ENCODE data around the gene ANKRD13B. TPM values are rescaled to one million over a fixed set of nuclear protein-coding genes. Genes with fewer than 3 reads are reported as not detected.
A peak's percentile ranks its signal among the peaks of the same experiment; 100 is the strongest.

The ANKRD13B gene
- total RNA-seq, 1 experiment from 2014 or later: 45.5 TPM

DNA sequence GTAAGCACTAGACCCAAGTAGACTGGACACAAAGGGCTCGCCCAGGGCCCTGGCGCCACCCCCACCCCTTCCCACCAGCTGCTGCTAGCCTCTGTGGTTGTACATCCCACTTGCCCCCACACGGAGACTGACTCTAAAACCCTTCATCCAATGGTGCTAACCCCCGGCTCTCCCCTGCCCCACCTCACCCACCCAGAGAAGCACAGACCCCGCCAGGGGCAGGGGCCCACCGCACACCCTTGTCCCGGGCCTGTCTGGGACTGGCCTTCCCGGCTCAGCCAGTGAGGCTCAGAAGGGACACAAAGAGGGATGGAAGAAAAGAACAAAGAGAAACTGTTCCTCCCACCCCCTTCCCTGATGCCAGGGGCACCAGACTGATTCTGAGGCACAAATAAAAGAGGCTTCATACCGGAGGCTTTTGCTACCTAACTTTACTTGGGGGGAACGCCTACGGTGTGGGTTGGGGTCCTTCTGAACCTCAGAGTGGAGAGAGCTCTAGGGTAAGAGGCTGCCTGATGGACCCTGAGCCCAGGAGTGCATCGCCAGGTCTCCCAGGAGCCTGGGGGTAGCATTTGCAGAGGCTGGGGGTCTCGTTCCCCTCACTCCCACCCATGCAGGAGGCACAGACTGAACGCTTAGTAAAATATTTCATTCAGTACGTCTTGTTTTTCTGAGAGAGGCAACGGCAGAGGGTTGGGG lies 21.6 kb downstream of the ANKRD13B start:
- TF ChIP-seq, protein P1, sequence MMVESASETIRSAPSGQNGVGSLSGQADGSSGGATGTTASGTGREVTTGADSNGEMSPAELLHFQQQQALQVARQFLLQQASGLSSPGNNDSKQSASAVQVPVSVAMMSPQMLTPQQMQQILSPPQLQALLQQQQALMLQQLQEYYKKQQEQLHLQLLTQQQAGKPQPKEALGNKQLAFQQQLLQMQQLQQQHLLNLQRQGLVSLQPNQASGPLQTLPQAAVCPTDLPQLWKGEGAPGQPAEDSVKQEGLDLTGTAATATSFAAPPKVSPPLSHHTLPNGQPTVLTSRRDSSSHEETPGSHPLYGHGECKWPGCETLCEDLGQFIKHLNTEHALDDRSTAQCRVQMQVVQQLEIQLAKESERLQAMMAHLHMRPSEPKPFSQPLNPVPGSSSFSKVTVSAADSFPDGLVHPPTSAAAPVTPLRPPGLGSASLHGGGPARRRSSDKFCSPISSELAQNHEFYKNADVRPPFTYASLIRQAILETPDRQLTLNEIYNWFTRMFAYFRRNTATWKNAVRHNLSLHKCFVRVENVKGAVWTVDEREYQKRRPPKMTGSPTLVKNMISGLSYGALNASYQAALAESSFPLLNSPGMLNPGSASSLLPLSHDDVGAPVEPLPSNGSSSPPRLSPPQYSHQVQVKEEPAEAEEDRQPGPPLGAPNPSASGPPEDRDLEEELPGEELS (CRISPR knock-in tag; IDR thresholded peaks at IDR 0.05): no peak
- TF ChIP-seq ATF1 (CRISPR knock-in tag; IDR thresholded peaks at IDR 0.05) (no peak), TP53 (CRISPR knock-in tag; IDR thresholded peaks at IDR 0.05) (no peak)
- TF ChIP-seq, protein P2, sequence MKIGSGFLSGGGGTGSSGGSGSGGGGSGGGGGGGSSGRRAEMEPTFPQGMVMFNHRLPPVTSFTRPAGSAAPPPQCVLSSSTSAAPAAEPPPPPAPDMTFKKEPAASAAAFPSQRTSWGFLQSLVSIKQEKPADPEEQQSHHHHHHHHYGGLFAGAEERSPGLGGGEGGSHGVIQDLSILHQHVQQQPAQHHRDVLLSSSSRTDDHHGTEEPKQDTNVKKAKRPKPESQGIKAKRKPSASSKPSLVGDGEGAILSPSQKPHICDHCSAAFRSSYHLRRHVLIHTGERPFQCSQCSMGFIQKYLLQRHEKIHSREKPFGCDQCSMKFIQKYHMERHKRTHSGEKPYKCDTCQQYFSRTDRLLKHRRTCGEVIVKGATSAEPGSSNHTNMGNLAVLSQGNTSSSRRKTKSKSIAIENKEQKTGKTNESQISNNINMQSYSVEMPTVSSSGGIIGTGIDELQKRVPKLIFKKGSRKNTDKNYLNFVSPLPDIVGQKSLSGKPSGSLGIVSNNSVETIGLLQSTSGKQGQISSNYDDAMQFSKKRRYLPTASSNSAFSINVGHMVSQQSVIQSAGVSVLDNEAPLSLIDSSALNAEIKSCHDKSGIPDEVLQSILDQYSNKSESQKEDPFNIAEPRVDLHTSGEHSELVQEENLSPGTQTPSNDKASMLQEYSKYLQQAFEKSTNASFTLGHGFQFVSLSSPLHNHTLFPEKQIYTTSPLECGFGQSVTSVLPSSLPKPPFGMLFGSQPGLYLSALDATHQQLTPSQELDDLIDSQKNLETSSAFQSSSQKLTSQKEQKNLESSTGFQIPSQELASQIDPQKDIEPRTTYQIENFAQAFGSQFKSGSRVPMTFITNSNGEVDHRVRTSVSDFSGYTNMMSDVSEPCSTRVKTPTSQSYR (CRISPR knock-in tag; IDR thresholded peaks at IDR 0.05): no peak
- TF ChIP-seq, protein P3, sequence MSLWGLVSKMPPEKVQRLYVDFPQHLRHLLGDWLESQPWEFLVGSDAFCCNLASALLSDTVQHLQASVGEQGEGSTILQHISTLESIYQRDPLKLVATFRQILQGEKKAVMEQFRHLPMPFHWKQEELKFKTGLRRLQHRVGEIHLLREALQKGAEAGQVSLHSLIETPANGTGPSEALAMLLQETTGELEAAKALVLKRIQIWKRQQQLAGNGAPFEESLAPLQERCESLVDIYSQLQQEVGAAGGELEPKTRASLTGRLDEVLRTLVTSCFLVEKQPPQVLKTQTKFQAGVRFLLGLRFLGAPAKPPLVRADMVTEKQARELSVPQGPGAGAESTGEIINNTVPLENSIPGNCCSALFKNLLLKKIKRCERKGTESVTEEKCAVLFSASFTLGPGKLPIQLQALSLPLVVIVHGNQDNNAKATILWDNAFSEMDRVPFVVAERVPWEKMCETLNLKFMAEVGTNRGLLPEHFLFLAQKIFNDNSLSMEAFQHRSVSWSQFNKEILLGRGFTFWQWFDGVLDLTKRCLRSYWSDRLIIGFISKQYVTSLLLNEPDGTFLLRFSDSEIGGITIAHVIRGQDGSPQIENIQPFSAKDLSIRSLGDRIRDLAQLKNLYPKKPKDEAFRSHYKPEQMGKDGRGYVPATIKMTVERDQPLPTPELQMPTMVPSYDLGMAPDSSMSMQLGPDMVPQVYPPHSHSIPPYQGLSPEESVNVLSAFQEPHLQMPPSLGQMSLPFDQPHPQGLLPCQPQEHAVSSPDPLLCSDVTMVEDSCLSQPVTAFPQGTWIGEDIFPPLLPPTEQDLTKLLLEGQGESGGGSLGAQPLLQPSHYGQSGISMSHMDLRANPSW (CRISPR knock-in tag; conservative IDR thresholded peaks at IDR 0.05; ENCODE audit: low read depth): no peak
- TF ChIP-seq, protein P4, sequence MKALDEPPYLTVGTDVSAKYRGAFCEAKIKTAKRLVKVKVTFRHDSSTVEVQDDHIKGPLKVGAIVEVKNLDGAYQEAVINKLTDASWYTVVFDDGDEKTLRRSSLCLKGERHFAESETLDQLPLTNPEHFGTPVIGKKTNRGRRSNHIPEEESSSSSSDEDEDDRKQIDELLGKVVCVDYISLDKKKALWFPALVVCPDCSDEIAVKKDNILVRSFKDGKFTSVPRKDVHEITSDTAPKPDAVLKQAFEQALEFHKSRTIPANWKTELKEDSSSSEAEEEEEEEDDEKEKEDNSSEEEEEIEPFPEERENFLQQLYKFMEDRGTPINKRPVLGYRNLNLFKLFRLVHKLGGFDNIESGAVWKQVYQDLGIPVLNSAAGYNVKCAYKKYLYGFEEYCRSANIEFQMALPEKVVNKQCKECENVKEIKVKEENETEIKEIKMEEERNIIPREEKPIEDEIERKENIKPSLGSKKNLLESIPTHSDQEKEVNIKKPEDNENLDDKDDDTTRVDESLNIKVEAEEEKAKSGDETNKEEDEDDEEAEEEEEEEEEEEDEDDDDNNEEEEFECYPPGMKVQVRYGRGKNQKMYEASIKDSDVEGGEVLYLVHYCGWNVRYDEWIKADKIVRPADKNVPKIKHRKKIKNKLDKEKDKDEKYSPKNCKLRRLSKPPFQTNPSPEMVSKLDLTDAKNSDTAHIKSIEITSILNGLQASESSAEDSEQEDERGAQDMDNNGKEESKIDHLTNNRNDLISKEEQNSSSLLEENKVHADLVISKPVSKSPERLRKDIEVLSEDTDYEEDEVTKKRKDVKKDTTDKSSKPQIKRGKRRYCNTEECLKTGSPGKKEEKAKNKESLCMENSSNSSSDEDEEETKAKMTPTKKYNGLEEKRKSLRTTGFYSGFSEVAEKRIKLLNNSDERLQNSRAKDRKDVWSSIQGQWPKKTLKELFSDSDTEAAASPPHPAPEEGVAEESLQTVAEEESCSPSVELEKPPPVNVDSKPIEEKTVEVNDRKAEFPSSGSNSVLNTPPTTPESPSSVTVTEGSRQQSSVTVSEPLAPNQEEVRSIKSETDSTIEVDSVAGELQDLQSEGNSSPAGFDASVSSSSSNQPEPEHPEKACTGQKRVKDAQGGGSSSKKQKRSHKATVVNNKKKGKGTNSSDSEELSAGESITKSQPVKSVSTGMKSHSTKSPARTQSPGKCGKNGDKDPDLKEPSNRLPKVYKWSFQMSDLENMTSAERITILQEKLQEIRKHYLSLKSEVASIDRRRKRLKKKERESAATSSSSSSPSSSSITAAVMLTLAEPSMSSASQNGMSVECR (CRISPR knock-in tag; IDR thresholded peaks at IDR 0.05; ENCODE audit: borderline replicate concordance): no peak
- ATAC-seq: no peak
- H3K4me1 Mint-ChIP-seq: peaks cover 30% of the 10 kb centered on the region
- peak overlapping the region; percentile 80 for H3K4me3 Mint-ChIP-seq
- H3K27me3 Mint-ChIP-seq (ENCODE audit: low read depth): peaks cover 62% of the 10 kb centered on the region
- H3K27ac Mint-ChIP-seq: no peak overlapping the region
- POLR2A ChIA-PET: interaction anchor here (1.3 kb wide), 1 partner anchor 23 kb away, joined by 3 read pairs; no protein-coding TSS in a partner anchor
- no peak for DNase-seq (ENCODE audit: low spot score)
- H3K36me3 Mint-ChIP-seq: peaks cover 4% of the 10 kb centered on the region; the same call in 1 of the 2 replicates
- CTCF ChIA-PET: interaction anchor here (0.9 to 9.2 kb wide), 18 partner anchors 8 to 435 kb away, joined by 3 to 272 read pairs (median 9); partner anchors contain the start of genes ABHD15, ANKRD13B, CORO6 and MYO18A
- no peaks in the 10 kb centered on the region for H3K9me3 Mint-ChIP-seq

DNA sequence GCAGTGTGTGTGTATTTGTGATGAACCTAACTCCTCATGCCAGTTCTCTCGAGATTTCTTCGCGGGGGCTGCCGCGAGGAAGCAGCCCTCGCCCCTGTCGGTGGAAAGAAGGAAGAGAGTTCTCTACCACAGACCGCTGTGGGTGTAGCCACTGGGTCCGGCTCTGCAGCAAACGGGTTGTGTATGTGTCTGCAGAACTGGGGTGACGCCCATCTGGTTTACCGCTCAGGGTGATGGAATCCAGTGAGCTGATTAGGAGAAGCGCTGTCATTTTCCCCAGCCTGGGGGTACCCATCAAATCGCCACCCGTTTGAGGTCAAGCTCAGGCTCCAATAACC lies 22.1 kb downstream of the ANKRD13B start:
- ChIA-PET POLR2A (interaction anchor here (0.6 to 1.3 kb wide), 4 partner anchors 21 to 924 kb away, joined by 3 to 5 read pairs (median 4); no protein-coding TSS in a partner anchor), CTCF (interaction anchor here (0.6 to 9.2 kb wide), 16 partner anchors 9 to 469 kb away, joined by 3 to 272 read pairs (median 7); partner anchors contain the start of genes ABHD15, ANKRD13B, MYO18A and TP53I13)
- H3K4me1 Mint-ChIP-seq: peaks cover 35% of the 10 kb centered on the region
- no peak overlapping the region for H3K27ac Mint-ChIP-seq
- H3K27me3 Mint-ChIP-seq (ENCODE audit: low read depth): peaks cover 66% of the 10 kb centered on the region
- peak overlapping the region; percentile 80 for H3K4me3 Mint-ChIP-seq
- no peak for DNase-seq (ENCODE audit: low spot score)
- no peak for ATAC-seq
- no peaks in the 10 kb centered on the region for H3K9me3 Mint-ChIP-seq
- peaks cover 4% of the 10 kb centered on the region; the same call in 1 of the 2 replicates for H3K36me3 Mint-ChIP-seq
- TF ChIP-seq ZNF138 (CRISPR knock-in tag; conservative IDR thresholded peaks at IDR 0.05) (no peak), NFYB (CRISPR knock-in tag; conservative IDR thresholded peaks at IDR 0.05; ENCODE audit: low read depth) (no peak), ZNF423 (CRISPR knock-in tag; IDR thresholded peaks at IDR 0.05) (no peak), GTF2I (CRISPR knock-in tag; conservative IDR thresholded peaks at IDR 0.05) (no peak), MYBL2 (CRISPR knock-in tag; IDR thresholded peaks at IDR 0.05) (no peak)
- TF ChIP-seq, protein P5, sequence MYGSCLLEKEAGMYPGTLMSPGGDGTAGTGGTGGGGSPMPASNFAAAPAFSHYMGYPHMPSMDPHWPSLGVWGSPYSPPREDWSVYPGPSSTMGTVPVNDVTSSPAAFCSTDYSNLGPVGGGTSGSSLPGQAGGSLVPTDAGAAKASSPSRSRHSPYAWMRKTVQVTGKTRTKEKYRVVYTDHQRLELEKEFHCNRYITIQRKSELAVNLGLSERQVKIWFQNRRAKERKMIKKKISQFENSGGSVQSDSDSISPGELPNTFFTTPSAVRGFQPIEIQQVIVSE (CRISPR knock-in tag; IDR thresholded peaks at IDR 0.05; ENCODE audit: borderline replicate concordance): no peak
- TF ChIP-seq, protein P6, sequence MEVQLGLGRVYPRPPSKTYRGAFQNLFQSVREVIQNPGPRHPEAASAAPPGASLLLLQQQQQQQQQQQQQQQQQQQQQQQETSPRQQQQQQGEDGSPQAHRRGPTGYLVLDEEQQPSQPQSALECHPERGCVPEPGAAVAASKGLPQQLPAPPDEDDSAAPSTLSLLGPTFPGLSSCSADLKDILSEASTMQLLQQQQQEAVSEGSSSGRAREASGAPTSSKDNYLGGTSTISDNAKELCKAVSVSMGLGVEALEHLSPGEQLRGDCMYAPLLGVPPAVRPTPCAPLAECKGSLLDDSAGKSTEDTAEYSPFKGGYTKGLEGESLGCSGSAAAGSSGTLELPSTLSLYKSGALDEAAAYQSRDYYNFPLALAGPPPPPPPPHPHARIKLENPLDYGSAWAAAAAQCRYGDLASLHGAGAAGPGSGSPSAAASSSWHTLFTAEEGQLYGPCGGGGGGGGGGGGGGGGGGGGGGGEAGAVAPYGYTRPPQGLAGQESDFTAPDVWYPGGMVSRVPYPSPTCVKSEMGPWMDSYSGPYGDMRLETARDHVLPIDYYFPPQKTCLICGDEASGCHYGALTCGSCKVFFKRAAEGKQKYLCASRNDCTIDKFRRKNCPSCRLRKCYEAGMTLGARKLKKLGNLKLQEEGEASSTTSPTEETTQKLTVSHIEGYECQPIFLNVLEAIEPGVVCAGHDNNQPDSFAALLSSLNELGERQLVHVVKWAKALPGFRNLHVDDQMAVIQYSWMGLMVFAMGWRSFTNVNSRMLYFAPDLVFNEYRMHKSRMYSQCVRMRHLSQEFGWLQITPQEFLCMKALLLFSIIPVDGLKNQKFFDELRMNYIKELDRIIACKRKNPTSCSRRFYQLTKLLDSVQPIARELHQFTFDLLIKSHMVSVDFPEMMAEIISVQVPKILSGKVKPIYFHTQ (CRISPR knock-in tag; IDR thresholded peaks at IDR 0.05): no peak
- TF ChIP-seq, protein P7, sequence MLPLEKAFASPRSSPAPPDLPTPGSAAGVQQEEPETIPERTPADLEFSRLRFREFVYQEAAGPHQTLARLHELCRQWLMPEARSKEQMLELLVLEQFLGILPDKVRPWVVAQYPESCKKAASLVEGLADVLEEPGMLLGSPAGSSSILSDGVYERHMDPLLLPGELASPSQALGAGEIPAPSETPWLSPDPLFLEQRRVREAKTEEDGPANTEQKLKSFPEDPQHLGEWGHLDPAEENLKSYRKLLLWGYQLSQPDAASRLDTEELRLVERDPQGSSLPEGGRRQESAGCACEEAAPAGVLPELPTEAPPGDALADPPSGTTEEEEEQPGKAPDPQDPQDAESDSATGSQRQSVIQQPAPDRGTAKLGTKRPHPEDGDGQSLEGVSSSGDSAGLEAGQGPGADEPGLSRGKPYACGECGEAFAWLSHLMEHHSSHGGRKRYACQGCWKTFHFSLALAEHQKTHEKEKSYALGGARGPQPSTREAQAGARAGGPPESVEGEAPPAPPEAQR (CRISPR knock-in tag; IDR thresholded peaks at IDR 0.05): no peak

Data from WTC11 (cell line).